Stimulated activated CD8-positive, alpha-beta memory T cell treated with anti-CD3 and anti-CD28 coated beads, Interleukin-4, amount 100 ng/mL, for 24 hours (primary cell): Measurements from ENCODE around the gene HMGN3.

ENCODE experiments used
- DNase-seq: peaks from one replicate; pipeline ENCODE4 v3.0.0-alpha.2; 2020; ENCODE audit warnings: low read depth

Gene HMGN3

DNA sequence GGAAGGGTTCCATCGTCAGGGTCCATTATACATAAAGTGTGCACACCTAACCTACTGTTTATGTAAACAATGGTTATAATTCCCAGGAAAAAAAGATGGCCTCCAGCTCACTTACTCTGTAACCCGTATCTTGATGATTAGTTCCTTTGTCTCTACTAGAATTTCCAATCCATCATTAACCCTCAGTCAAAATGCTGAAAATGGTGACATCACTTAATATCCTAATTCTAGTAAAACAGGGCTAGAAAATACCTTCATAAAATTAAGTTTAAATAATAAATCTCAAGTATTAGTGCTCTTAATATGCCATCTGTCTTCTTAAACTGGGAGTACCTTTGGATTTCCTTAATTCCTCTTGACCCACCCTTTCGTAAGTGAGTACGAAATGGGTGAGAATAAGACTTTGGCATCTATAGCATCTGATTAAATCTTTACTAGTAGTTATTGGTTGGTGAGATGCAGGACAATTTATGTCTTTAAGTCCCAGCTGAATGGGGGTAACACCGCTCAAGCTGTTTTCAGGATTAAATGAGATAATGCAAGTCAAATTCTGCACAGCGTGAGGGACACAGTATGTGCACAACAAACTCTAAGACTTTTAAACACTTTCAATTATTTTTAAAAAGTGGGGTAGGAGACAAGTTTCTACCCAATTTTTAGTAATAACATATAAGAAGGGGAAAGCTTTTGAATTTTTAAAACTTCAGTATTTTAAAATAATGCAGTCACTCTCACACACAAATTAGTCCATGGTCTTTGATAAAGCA is 1.6 kb downstream of the HMGN3 start:
- DNase-seq: no peak

DNA sequence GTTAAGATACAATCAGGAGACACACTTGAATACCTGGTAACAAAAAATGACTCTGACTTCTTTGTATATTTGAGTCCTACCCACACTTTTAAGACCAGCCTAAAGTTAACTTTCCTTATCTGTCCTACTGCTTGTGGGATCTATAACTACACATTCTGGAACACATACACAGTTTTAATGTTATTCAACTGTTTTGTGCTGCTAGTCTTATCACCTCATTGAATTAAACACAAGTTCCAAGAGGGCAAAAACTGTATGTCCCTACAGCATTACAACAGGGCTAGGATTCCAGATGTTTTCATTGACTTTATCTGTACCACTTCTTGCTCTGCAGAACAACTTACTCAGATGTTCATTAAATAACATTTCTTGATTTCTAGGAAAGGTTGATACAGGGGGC is 2.8 kb downstream of the HMGN3 start:
- DNase-seq: no peak

DNA sequence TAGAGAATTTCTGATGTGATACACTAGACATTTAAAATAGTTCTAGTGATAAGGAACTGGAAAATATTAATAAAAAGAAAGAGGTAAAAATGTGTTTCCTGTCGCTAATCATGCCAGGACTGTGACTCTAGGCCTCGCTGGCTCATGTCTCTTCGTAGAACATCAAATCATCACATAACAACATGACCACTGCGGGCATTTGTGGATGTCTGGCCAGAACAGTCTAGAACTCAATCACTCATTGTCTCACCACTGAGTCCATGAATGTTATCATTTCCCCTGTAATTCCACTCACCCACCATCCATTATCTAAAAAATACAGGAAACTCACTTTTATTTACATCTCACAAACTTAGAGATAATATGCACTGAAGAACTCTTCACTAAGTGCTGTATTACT is 3.4 kb downstream of the HMGN3 start:
- DNase-seq: no peak

DNA sequence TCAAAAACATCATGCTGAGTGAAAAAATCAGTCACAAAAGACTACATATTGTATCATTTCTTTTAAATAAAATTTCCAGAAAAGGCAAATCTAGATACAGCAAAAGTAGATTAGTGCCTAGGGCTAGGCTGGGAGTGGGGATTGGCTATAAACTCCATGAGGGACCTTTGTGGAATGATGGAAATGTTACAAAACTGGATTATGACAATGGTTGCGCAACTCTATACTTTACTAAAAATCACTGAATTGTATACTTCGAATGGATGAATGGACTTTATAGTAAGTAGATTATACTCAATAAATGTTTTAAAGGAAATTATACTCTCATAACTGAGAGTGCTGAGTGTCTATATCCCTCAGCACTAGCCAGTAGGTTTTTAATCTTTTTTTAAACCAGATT is 4.3 kb downstream of the HMGN3 start:
- DNase-seq: no peak

DNA sequence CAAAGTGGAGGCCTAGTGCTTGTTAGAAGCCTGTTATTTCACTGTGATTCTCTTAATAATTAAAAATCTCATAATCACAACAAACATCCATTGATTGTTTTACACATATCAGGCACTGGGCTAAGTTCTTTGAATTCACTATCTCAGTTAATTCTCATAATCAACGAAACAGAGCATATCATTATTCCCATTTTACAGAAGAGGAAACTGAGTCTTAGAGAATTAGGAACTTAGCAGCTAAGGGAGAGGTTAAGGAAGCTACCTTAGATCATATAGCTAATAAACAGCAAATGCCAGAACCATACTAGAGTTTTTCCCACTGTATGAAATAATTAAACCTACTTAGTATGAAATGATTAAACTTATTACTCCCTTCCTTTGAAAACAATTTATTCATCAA is 7.0 kb downstream of the HMGN3 start:
- DNase-seq: no peak

DNA sequence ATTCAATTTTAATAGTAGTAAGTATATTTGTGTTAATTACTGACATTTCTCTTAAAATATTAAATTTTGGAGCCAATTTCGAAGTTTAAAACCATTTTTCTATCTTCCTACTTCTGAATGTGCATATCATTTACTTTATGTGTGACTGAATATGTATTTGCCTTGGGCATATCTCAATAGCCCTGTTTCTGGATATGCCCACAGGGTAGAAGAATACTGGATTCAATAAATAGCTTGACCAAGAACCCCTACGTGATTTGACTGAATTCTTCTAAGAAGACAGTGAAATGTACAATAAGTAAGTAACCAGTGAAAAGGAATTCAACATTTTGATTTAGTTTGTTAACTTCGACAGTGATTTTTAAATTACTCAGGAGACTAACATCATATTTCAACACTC is 7.8 kb downstream of the HMGN3 start:
- DNase-seq: no peak

DNA sequence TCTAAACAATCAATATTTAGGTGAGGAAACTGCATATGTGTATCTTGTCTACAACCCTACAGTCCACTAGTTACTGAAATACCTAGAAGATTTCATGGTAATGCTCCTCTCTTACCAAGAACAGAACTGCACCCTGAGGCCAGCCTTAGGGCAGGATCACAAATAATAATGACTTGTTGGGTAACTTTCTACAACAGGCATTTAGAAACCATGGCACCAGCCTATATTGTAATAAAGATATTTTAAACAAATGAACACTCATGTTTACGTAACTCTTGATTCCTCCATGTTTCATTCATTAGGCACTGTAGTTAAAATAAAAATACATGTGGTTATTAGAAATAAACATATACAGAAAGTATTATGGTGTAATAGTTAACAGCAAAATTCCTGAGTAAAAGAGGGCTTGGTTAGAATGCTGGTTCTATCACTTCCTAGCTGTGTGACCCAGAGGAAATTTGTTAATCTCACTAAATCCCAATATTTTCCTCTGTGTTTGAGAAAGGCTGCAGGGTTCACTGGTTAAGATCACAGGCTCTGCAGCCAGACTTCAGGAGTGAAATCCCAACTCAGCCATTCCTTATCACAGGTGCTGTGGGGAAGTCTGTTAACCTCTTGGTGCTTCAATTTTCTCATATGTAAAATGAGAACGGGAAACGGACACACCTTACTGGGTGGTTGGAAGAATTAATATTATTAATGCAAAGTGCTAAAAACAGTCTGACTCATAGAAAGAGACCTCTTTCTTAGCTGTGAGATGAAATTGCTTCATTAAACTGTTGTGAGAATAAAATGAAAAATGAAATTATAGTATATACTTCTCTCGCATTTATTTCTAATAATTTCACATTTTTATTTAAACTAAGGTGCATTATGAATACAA is 8.5 kb downstream of the HMGN3 start:
- DNase-seq: no peak

DNA sequence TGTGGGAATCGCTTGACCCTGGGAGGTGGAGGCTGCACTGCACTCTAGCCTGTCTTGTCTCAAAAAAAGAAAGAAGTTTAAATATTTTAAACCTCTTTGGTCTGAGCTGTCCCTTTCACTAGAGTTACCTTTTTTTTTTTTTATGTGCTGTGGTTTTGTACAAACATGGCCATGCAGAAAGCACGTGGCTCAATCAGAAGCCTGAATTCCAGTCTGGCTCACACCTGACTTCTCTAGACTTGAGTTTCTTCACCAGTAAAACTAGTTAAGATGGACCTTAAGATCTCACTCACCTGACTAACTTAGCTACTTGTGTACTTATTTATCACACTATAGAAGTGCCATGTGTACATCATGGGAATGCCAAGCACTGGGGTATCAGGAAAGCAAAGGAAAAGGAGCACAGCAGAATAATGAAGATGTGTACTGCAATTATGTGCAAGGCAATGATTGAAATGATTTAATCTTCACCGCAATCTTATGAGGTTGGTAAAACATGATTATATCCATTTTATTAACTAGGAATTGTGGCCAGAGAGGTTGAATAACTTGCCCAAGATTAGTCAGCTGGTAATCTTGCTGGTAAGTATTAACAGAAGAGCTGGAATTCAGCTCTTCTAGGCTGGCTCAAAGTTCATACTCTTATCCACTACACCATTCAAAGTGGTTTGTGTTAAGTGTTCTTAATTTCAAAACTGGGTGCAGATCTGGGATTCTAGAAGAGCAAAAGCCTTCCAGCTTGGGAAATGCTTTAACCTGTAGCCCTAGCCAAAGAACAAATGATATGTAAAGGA is 10.7 kb downstream of the HMGN3 start:
- no peak for DNase-seq

DNA sequence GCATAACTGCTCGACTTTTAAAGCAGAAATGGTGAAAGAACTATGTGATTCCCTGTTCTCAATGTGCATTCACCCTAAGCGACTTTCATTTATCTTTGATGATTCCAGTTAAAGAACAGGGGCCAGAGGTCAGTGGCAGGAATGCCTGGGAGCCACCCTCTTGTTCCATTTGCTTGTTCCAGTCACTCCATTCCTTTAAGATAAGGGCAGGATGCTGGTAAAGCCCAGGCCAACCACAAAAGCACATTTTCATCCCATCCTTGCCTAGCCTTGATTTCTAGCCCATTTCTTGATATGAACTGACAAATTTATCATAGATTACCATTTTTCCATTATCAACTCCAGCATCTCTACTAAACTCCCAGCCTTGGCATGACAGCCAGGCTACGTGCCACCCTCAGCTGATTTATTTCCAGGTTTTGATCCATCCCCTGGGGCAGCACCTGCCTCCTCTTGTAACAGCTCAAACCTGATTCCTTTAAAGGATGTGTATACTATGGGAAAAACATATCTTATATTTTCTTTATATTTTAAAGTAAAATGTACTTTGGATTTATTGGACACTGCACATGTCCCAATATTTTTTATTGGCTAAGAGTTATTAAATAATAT is 19.2 kb downstream of the HMGN3 start:
- DNase-seq: no peak

DNA sequence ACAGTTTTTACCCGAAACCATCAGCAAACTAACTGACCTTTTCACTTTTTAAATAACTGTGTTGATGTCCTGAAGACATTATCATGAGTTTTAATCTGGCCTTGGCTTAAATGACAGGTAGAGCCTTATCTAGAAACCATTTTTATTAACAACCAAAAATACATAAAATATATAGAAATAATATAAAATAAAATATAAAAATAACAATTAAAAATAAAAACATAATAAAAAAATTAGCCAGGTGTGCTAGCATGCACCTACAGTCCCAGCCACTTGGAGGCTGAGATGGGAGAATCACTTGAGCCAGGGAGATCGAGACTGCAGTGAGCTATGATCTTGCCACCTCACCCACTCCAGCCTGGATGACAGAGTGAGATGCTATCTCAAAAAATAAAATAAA is 21.6 kb downstream of the HMGN3 start:
- no peak for DNase-seq

DNA sequence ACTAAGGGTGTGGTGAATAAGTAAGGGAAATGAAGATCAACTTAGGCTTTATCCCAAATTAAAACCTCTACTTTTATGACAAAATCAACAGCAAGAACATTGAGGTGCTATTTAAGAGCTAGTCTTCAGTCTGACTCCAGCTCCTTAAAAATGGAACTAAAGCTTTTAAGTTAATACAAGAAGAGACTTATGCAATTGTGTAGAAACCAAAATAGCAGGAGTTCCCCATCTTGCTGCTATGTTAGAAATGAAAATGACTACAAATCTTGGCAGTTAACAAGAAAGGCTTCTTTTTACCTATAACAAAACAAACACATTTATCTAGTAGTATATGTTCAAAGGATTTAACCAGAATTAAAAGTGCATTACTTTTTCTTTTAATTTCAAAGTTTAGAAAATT is 25.7 kb downstream of the HMGN3 start:
- no peak for DNase-seq

DNA sequence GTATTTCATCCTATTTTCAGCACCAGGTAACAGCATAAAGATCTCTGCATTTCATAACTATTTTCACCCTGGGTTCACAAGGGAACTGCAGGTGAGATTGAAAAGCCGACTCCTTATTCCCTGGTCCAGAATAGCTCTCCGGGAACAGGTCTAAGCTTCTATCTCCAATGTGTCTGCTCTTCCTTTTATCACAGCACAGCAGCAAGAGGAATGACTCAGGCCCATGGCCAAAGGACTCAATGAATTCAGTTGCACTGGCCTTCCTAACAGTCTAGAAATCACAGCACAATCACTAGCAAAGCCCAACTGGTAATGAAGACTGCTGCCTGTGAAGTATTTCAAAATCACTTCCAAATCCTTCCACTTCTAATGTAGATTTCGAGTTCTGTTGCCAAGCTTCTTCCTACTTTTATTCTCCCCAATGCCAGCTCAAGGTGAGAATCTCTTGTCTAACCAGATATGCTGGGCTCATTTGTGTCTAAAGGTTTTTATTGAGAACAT is 30.7 kb downstream of the HMGN3 start:
- no peak for DNase-seq

DNA sequence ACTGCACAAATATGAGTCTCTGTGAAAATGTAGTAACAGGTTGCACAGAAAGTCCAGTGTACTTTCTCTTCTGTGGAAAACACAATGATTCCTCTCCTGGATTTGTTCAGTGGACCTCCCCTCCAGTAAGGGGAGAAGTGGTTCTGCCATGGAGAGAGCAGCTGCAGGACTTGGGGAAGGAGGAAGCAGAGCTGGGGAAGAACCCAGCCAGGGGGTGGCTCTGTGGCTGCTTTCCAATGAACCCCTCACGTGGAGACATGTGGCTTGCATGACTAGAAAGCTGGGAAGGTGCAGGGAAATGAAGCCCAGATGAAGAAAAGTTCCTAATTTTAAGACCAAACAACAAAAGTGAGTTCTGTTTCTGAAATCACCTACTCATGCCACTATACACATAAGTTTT is 31.9 kb downstream of the HMGN3 start:
- no peak for DNase-seq

DNA sequence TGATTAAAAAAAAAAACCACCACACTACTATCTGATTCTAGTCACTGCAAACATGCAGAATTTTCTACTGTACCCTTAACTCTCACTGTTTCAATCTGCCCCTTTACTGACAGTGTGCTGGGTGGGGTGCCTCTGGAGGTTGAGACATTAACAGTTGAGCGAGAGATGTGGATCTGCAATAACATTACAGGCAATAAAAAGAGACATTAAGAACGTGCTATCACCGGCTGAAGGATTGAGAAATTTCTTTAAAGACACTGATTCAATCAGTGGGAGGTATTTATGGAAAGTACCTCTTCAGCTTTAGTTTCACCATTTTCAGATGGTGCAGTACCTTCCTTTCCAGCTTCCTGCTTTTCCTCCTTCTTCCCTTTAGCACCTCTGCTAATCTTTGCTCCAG is 32.5 kb downstream of the HMGN3 start:
- no peak for DNase-seq

DNA sequence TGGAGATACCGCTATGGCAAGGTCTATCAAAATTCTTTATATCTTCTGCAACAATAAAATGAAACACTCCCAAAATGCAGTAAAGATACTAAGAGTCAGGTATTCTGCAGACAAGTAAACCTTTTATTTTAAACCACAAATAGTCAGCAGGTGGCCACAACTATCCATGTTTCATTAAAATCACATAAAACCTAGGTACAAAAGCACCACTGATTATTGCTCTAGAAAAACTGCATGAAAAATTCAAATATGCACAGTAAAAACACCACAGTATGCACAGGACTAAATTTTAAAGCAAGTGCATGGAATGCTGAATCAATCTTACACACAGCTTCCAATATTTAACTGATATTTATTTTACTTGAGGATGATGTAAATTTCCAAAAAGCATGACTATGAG is 33.3 kb downstream of the HMGN3 start:
- no peak for DNase-seq

DNA sequence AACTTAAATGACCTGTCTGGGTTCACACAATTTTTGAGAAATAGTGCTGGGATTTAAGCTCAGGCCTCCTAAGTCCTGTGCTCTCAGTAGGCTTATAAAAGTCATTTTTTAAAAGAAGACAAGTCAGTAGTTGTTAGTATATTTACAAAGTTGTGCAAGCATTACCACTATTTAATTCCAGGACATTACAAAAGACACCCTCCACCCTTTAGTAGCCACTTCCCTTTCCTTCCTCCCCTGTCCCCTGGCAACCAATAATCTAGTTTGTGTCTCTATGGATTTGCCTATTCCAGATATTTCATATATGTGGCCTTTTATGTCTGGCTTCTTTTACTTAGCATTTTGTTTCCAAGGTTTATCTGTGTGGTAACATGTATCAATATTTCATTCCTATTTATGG is 37.6 kb downstream of the HMGN3 start:
- no peak for DNase-seq

DNA sequence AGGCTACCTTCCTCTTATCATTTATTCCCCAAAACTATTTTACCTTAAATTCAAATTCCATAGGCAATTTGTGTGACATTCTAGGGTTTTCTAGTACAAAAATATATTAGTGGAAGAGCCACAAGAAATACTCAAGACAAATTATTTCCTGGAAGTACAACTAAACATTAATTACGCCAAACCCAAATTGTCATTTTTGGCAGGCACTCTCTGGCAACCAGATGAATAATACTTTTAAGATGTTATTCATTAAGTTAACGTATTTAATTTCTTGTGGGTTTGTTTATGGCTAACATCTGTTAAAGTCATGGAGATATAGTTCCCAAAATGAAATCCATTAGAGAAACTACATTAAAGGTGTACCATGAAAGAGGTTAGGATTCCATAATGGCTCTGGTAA is 40.5 kb downstream of the HMGN3 start:
- no peak for DNase-seq

DNA sequence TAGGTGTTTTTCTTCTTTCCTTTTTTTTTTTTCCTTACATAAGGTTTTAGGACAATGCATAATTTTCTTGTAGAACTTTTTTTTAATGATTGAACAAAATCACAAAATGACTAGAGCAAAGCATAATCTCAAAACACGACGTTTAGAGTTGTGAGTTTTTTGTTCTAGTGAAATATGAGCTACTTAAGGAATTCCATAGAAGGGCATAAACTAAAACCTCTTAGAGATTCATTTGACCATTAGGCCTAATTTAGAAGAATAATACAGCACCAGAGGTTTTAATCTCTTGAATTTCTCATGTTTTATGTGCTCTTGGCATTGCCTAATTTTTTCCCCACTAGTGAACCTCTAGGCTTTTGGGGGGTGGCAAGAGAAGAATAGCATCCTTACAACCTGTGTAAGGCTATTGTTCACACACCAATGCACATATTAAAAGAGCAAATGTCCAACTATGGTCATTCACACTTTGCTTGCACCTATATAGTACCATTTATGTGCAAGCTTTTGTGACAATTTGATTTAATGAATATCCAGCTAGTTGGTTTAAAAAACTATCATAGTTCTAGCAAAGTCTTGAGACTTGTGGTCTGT is 44.6 kb downstream of the HMGN3 start:
- DNase-seq: no peak

DNA sequence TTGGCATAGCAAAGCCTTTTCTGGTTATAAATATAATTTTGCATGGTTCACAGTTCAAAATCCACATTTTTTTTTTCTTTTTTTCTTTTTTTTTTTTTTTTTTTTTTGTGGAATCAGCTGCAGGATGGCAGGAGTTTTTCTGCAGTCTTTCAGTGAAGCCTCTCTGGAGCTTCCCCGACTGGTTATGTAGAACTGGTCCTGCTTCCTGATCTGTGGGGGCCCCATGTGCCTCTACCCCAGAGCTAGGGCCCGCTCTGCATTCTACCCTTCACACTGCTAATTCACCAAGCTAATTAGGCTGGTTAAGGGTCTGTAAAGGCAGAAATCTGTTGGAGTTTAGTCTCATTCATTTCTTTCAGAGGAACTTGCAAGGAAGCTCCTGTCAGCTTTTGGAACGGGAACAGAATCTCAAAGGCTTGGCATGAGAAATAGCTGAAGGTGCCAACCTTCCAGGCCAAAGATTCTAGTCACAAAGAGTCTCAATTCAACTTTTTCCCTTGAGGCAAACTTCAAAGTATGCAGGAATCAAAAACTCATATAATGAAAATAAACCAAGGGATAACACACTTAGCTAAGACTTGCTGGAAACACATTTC is 45.5 kb downstream of the HMGN3 start:
- no peak for DNase-seq

DNA sequence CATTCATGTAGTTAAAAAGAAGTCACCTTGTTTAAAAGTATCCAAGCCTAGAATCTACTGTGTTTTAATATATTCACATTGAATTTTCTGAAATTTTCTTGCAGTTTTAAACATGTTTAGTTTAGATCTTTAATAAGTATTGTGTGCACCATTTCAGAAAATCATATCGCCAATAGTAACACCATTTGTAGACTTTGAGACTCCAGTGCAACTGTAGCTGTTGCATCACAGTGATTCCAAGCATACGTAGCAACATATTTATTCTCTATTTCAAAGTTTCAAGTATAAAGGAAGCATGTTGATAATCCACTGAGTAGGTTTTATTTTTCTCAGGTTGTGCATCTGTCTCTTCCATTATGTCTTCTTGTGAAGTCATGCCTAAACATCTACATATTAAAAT is 46.4 kb downstream of the HMGN3 start:
- DNase-seq: no peak

DNA sequence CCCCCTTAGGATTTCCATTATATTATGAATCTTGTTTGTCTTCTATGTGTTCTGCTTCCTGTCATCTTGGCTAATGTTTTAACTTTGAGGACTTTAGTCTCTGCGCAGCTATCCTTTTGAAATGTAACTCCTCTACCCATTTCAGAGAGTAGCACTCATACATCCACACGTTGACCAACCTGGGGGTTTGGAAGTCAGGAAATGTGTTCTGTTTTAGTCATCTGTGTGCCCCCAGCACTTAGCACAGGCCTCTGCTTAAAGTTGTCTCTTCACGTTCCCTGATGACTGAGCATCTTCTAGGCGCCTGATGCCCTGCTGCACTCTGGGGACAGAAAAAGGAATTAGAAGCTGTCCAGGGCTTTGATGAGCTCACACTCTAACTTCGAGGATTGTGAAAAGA is 47.9 kb downstream of the HMGN3 start:
- DNase-seq: no peak
